T47D (cell line): ENCODE data around the gene FAM156B.
"Not testable (repeated sequence)": the region's sequence is repeated elsewhere in the genome, so short reads cannot be mapped to it uniquely, and the experiment has no call there.

Experiments
- DNase-seq, 2 experiments: peaks; one replicate each; pipeline versions ENCODE4 v3.0.0 to v3.0.0-alpha.2; 2011 to 2012; ENCODE audit warnings: low read depth in 1 of 2, low spot score in 1 of 2
- JUND ChIP-seq: IDR thresholded peaks from 2 replicates; pipeline ENCODE4 v1.6.1; 2012; ENCODE audit warnings: low read depth
- in situ Hi-C: cut with HindIII; loops from 2 replicates; pipeline ENCODE4 v1.10.0; 2016; ENCODE audit warnings: low sequenced_read_pairs, low pct_unique_long_range_greater_than_20kb

Gene FAM156B

DNA sequence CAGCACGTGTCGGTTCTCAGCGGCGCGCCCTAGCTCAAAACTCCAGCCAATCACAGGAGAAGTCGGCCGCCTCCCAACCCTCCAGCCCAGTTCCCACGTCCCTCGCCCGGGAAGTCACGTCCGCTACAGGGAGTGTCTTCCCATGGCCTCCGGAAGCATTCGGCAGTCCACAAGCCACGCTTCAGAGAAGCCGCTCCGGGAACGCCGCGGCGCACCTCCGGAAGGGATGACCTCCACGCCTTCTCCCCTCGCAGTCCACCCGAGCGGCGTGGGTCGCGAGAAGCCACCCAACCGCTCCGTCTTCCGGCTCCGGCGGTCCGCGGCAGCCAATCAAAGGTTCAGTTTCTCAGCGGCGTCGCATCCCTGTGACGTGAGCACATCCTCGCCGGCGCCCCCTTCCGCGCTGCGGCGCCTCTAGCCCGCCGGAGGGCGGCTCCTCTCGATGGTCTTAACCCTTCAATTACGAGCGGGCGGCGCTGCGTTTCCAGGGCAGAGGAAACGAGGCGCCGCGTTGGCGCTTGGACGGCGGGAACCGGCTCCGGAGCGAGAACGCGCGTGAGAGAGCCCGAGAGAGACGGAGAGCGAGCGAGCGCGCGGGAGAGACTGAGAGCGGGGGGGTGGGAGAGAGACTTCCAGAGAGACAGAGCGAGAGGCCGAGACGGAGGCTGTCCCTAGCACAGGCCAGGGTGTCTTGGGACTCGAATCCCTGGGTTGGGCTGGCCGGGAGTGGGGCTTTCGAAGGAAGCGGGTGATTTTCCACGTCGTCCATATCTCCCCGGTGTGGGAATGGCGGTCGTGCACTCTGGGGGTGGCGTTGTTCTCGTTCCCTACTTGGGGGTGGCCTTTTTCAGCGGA, at the start of gene FAM156B:
Gene FAM156B (plus strand): TSS at position 476 of the 855 bp plus-strand sequence. CDS start 9,896 bp downstream, outside the sequence.
- in situ Hi-C loops, DNase-seq: not testable (repeated sequence)

DNA sequence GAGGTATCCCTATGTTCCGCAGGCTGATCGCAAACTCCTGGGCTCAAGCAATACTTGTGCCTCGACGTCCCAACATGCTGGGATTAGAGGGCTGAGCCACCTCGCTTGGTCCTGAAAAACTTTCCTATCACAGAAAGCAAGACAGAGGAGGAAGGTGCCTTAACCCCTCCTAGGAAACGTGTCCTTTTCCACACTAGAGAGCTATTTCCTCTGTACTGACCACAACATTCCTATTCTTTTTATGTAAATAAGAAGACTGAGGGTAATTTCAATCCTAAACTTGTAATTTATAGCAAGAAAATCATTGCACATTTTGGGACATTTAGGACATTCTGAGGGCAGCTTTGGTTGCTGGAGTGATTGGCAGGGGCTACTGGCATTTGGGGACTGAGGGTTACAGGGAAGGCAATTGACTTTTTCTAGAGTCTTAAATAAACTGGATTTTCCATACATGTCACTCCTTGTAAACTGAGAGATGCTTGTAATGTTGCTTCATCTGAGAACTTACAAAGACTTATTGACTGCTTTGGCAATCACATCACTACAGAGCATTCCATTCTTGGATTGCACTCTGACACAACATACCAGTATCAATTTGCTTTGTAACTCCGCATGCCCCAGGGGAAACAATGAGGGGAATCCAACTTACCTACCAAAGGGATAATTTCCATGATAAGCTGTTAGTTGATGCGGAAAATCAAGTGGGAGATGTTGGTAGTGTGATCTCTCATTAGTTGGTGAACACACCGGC, 44.8 kb upstream of the FAM156B start:
- in situ Hi-C loops, result no loop called here
- TF ChIP-seq JUND, result no peak
- DNase-seq, result no peak

DNA sequence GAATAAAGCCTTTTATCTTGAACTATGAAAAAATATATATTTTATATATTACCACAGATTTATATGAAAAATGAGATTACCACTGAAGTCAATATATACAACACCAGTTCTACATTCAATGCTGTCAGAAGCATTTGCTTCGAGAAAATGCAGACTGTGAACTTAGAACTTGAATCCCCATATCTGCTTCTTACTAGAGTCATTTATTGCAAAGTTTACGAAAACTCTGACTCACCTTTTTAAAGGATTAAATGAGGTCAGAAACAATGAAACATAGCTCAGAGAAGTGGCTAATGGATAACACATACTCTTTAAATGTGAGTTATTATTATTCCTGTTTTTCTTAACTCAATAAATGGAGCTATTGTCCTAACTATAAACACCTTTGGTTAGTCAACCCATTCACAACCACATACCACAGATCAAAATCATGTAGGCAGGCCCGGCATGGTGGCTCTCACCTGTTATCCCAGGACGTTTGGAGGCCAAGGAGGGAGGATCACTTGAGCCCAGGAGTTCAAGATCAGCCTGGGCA, 40.1 kb upstream of the FAM156B start:
- DNase-seq, in situ Hi-C loops: not testable (repeated sequence)

GRCh38 chrX:52865343-52865998, 31.7 kb upstream of the FAM156B start:
- DNase-seq, result no peak
- in situ Hi-C loops, result no loop called here
- TF ChIP-seq JUND, result no peak

GRCh38 chrX:52867610-52868348, 29.4 kb upstream of the FAM156B start, which contains the start of gene XAGE3:
Gene XAGE3, minus strand, starts transcription at chrX:52868083. Its CDS starts 950 bp downstream, at chrX:52867133.
- no peak for DNase-seq
- in situ Hi-C loops, result no loop called here

GRCh38 chrX:52870046-52870445, 27.1 kb upstream of the FAM156B start:
- in situ Hi-C loops, result no loop called here
- TF ChIP-seq JUND, result no peak
- no peak for DNase-seq

More at GRCh38 chrX:52867610-52868348, 29.4 kb upstream of the FAM156B start, which contains the start of gene XAGE3:
- TF ChIP-seq JUND, result no peak

GRCh38 chrX:52873825-52874224, 23.3 kb upstream of the FAM156B start:
- DNase-seq, in situ Hi-C loops: not testable (repeated sequence)

DNA sequence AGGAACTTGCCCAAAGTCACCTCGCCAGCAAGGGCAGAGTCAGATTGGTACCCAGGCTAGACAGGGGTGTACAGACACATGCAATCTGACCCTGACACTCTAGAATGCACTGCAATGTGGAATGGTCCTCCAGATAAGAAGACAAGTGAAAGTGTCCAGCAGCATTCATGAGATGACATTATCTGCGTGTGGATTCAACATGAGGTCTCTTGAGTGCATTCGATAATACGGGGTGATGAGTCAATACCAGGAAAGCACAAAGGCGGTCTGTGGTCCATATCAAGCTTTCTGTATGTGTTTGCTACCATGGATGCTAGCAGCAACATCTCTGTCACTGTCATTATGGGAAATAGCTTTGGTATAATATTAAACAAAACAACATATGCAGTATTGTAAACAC, 22.5 kb upstream of the FAM156B start:
- in situ Hi-C loops, result no loop called here
- TF ChIP-seq JUND, result no peak
- no peak for DNase-seq

GRCh38 chrX:52875436-52875835, 21.7 kb upstream of the FAM156B start:
- DNase-seq, in situ Hi-C loops: not testable (repeated sequence)

GRCh38 chrX:52876386-52876785, 20.7 kb upstream of the FAM156B start:
- DNase-seq, in situ Hi-C loops: not testable (repeated sequence)

DNA sequence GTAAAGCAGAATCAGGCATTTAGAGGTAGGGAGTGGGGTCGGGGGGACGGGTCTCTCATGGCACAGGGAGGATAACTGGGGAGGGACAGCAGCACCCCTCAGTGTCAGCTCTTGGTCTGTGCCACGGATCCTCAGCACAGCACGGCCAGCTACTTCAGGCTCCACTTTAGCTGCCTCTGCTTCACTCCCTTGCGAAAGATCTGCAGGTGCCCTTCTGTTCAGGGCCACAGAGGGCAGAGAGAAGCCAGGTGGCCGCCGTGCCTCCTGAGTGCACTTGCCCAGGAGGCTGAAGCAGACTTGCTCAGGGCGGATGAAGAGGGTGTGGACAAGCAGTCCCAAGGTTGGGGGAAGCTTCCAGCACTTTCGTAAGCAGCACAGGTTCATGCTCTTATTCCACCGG, 9.7 kb upstream of the FAM156B start:
- in situ Hi-C loops, DNase-seq: not testable (repeated sequence)

DNA sequence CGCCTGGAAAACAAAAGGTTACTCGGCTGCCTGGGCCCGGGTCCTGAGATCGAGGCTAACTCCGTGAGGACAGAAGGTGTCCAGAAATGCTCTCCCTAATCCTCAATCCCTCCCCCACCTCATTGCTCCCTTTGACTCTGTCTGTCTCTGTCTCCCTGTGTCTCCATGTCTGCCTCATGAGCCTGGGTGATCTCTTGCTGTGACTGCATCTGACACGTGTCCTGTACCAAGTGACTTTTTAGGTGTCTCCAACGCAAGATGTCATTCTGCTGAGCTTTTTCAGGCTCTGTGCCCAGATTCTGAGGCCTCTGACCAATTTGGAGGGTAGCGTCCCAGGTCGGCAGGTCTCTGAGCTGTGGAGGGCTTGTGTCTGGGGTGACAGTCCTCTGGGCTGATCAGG, 9.0 kb upstream of the FAM156B start:
- DNase-seq, in situ Hi-C loops: not testable (repeated sequence)

DNA sequence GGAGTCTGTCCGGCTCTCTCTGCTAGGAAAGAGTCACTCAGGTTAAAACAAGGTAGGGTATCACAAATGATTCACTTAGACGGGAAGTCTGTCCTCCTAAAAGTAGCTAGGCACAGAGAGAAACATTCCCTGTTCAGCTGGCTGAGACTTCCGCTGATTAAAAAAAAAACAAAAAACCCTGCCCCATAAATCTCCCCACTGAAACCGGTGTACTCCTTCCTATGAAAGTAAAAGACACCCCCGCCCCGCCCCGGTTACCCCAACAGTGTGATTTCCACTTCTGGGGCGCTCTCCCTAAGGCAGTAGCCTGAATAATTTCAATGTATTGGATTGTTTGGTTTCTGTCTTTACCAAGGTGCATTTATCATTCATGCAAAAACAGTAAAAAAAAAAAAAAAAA, 692 bp upstream of the FAM156B start:
- DNase-seq, in situ Hi-C loops: not testable (repeated sequence)

- in situ Hi-C loops, DNase-seq: not testable (repeated sequence)
Observed at GRCh38 chrX:52905531-52905930, 8.4 kb downstream of the FAM156B start.

- DNase-seq, in situ Hi-C loops: not testable (repeated sequence)
Observed at GRCh38 chrX:52906072-52906471, 8.9 kb downstream of the FAM156B start.

- DNase-seq, in situ Hi-C loops: not testable (repeated sequence)
Observed at GRCh38 chrX:52907137-52907536, 10.0 kb downstream of the FAM156B start.

DNA sequence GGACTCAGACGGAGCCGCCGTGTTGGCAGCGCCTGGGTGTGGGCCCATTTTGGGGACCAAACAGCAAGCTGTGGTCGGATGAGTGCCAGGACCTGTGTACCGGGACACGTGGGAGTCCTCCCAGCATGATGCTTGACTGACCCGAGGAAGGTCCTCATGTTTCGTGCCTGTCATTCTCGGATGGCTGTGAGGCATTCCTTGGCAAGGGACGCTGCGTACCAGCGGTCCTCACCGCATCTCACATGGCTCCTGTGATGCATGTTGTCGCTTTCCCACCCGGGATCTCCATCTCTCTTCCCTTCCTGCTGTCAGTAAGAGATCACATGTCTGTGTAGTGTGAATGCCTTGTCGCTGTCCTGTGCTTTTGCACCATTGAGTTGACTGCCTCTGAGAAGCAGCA, 10.8 kb downstream of the FAM156B start:
- DNase-seq, in situ Hi-C loops: not testable (repeated sequence)
